ENCODE results near the gene PKLR.
A peak's percentile ranks its signal among the peaks of the same experiment; 100 is the strongest.

PKLR gene

GRCh38 chr1:155279268-155279667, 22.0 kb downstream of the PKLR start:
- no peaks in the 10 kb centered on the region for H3K9me2 ChIP-seq (ENCODE audit: low read depth, low read length)
- H3K4me2 ChIP-seq (ENCODE audit: low read length): 0 out of 2 replicates have a peak overlapping the region, but pooled peaks have one; percentile 76
- no peak overlapping the region for H2AFZ ChIP-seq (ENCODE audit: low read length)
- no peak overlapping the region for H3K9ac ChIP-seq (ENCODE audit: low read length)
- no peaks in the 10 kb centered on the region for H3K27me3 ChIP-seq (ENCODE audit: insufficient read depth, low read length)
- no peaks in the 10 kb centered on the region for H3K9me3 ChIP-seq (ENCODE audit: low read length)
- no peaks in the 10 kb centered on the region for H3K79me2 ChIP-seq (ENCODE audit: insufficient read depth, low read length)
- H3F3A ChIP-seq (ENCODE audit: insufficient read depth, low read length): no peaks in the 10 kb centered on the region; the same call in 1 of the 2 replicates
- no peak overlapping the region for H3K27ac ChIP-seq (ENCODE audit: low read depth, low read length, poor library complexity, severe bottlenecking)
- peaks cover 3% of the 10 kb centered on the region; the same call in 1 of the 2 replicates for H3K36me3 ChIP-seq (ENCODE audit: insufficient read depth, low read length)
- H4K20me1 ChIP-seq (ENCODE audit: insufficient read depth, low read length): no peaks in the 10 kb centered on the region
- no peak overlapping the region for H3K4me3 ChIP-seq (ENCODE audit: low read depth, low read length, poor library complexity, severe bottlenecking)
- no peak for TF ChIP-seq CTCF (IDR thresholded peaks at IDR 0.05; ENCODE audit: low read length)
- TF ChIP-seq EZH2 (IDR thresholded peaks at IDR 0.05; ENCODE audit: borderline replicate concordance, low read length): no peak
- peaks cover 24% of the 10 kb centered on the region for H3K4me1 ChIP-seq (ENCODE audit: insufficient read depth, low read length, severe bottlenecking)

GRCh38 chr1:155278689-155279160, 22.5 kb downstream of the PKLR start:
- Histone ChIP-seq H3K9me2 (ENCODE audit: low read depth, low read length) (no peaks in the 10 kb centered on the region), H4K20me1 (ENCODE audit: insufficient read depth, low read length) (no peaks in the 10 kb centered on the region), H3K4me2 (ENCODE audit: low read length) (peak overlapping the region; percentile 76; the same call in 1 of the 2 replicates), H2AFZ (ENCODE audit: low read length) (no peak overlapping the region), H3K79me2 (ENCODE audit: insufficient read depth, low read length) (peaks cover 2% of the 10 kb centered on the region; the same call in 1 of the 2 replicates), H3K4me1 (ENCODE audit: insufficient read depth, low read length, severe bottlenecking) (peaks cover 29% of the 10 kb centered on the region), H3F3A (ENCODE audit: insufficient read depth, low read length) (no peaks in the 10 kb centered on the region; the same call in 1 of the 2 replicates), H3K9ac (ENCODE audit: low read length) (no peak overlapping the region), H3K36me3 (ENCODE audit: insufficient read depth, low read length) (peaks cover 3% of the 10 kb centered on the region; the same call in 1 of the 2 replicates), H3K4me3 (ENCODE audit: low read depth, low read length, poor library complexity, severe bottlenecking) (peak overlapping the region; percentile 67), H3K27me3 (ENCODE audit: insufficient read depth, low read length) (no peaks in the 10 kb centered on the region), H3K27ac (ENCODE audit: low read depth, low read length, poor library complexity, severe bottlenecking) (no peak overlapping the region), H3K9me3 (ENCODE audit: low read length) (no peaks in the 10 kb centered on the region)
- no peak for TF ChIP-seq EZH2 (IDR thresholded peaks at IDR 0.05; ENCODE audit: borderline replicate concordance, low read length)
- TF ChIP-seq CTCF (IDR thresholded peaks at IDR 0.05; ENCODE audit: low read length): peak; percentile 1; the same call in 1 of the 2 replicates

- Histone ChIP-seq H2AFZ (ENCODE audit: low read length) (no peak overlapping the region), H3K36me3 (ENCODE audit: insufficient read depth, low read length) (peaks cover 3% of the 10 kb centered on the region; the same call in 1 of the 2 replicates), H3K4me2 (ENCODE audit: low read length) (peak overlapping the region; percentile 76), H3K9me3 (ENCODE audit: low read length) (no peaks in the 10 kb centered on the region), H3K4me3 (ENCODE audit: low read depth, low read length, poor library complexity, severe bottlenecking) (peak overlapping the region; percentile 67), H3K27me3 (ENCODE audit: insufficient read depth, low read length) (no peaks in the 10 kb centered on the region), H3F3A (ENCODE audit: insufficient read depth, low read length) (no peaks in the 10 kb centered on the region; the same call in 1 of the 2 replicates), H4K20me1 (ENCODE audit: insufficient read depth, low read length) (no peaks in the 10 kb centered on the region), H3K9me2 (ENCODE audit: low read depth, low read length) (no peaks in the 10 kb centered on the region), H3K4me1 (ENCODE audit: insufficient read depth, low read length, severe bottlenecking) (peaks cover 32% of the 10 kb centered on the region), H3K27ac (ENCODE audit: low read depth, low read length, poor library complexity, severe bottlenecking) (no peak overlapping the region), H3K9ac (ENCODE audit: low read length) (peak overlapping the region; percentile 59), H3K79me2 (ENCODE audit: insufficient read depth, low read length) (peaks cover 3% of the 10 kb centered on the region; the same call in 1 of the 2 replicates)
- no peak for TF ChIP-seq EZH2 (IDR thresholded peaks at IDR 0.05; ENCODE audit: borderline replicate concordance, low read length)
- peak; percentile 49 for TF ChIP-seq CTCF (IDR thresholded peaks at IDR 0.05; ENCODE audit: low read length)
Observed at GRCh38 chr1:155277902-155278688, 23.1 kb downstream of the PKLR start.

All from OCI-LY1 (cell line).